ENCODE data around the gene UNC13D.

DNA sequence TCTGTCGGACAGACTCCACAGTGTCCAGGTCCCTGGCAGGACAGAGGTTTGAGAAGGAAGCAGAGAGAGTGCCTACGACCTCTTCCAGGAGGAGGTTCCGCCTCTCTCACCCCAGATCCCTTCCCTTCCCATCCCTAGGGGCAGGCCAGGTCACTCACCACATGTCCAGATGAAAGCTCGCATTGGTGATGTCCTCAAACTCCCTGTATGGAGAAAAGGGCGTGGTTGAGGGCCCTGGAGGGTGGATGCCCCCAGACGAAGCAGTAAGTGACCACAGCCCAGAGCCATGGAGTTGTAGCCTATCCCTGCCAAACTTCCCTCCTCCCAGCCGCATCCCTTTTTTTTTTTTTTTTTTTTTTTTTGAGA, 3.4 kb downstream of the UNC13D start:
- TF ChIP-seq POLR2A (IDR thresholded peaks at IDR 0.05) (no peak), POLR2AphosphoS5 (IDR thresholded peaks at IDR 0.05) (no peak), EP300 (IDR thresholded peaks at IDR 0.05) (no peak)
- TF ChIP-seq, protein P1, sequence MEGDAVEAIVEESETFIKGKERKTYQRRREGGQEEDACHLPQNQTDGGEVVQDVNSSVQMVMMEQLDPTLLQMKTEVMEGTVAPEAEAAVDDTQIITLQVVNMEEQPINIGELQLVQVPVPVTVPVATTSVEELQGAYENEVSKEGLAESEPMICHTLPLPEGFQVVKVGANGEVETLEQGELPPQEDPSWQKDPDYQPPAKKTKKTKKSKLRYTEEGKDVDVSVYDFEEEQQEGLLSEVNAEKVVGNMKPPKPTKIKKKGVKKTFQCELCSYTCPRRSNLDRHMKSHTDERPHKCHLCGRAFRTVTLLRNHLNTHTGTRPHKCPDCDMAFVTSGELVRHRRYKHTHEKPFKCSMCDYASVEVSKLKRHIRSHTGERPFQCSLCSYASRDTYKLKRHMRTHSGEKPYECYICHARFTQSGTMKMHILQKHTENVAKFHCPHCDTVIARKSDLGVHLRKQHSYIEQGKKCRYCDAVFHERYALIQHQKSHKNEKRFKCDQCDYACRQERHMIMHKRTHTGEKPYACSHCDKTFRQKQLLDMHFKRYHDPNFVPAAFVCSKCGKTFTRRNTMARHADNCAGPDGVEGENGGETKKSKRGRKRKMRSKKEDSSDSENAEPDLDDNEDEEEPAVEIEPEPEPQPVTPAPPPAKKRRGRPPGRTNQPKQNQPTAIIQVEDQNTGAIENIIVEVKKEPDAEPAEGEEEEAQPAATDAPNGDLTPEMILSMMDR (IDR thresholded peaks at IDR 0.05), result no peak
